ENCODE measurements around the gene TRPM2.

DNA sequence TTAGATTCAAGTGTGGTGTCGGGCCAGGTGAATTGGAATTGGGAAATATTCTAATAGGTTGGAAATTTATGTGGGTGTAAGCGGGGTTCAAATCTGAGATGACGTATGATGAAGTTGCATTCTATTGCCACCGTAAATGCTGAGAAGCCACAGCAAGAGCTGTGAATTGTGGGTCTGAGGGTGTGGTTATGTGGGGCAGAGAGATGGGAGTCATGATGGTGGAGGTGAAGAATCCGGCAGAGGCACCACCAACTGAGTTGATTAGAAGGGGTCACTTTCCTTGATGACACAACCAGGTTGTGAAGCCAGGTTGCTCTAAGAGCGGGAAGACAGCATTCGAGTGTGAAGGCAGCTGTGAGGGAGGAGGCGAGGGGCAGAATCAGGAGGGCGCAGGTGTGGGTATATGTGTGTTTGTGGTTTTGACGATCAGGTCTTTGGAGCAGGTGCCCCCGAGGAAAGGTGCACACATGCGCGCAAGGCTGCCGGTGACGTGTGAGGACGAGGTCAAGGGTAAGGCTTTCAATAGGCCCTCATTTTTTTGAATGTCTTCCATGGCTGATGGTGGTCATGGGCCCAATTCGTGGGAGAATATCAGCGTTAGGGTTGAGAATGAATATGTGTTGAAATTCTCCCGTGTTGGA is 120.6 kb downstream of the TRPM2 start:
- TF ChIP-seq CTCF (IDR thresholded peaks at IDR 0.05) (no peak), POLR2A (IDR thresholded peaks at IDR 0.05) (no peak)

All from esophagus squamous epithelium (tissue), 4 donors.